Chondrocyte (in vitro differentiated cells): ENCODE results near the gene KLHL22. TPM values are rescaled to one million over a fixed set of nuclear protein-coding genes. Genes with fewer than 3 reads are reported as not detected.
A peak's percentile ranks its signal among the peaks of the same experiment; 100 is the strongest.

Source experiments
- DNase-seq: peaks from one replicate; pipeline ENCODE4 v3.0.0; 2021; ENCODE audit warnings: mixed read lengths, low spot score
- H3K27ac Mint-ChIP-seq: one replicate; pipeline ENCODE4 v1.8.0; 2021; ENCODE audit warnings: mild to moderate bottlenecking, moderate library complexity, mixed read lengths; ENCODE audit not compliant: unreplicated experiment
- H3K27me3 Mint-ChIP-seq: 2 replicates; pipeline ENCODE4 v1.8.0; 2021; ENCODE audit warnings: low read depth, mixed read lengths
- H3K36me3 Mint-ChIP-seq: 2 replicates; pipeline ENCODE4 v1.8.0; 2021; ENCODE audit warnings: low read depth, mixed read lengths
- H3K4me1 Mint-ChIP-seq: 2 replicates; pipeline ENCODE4 v1.8.0; 2021; ENCODE audit warnings: low read depth, mild to moderate bottlenecking, mixed read lengths
- H3K4me3 Mint-ChIP-seq: one replicate; pipeline ENCODE4 v1.8.0; 2021; ENCODE audit warnings: mild to moderate bottlenecking, moderate library complexity, mixed read lengths; ENCODE audit not compliant: unreplicated experiment
- H3K9me3 Mint-ChIP-seq: 2 replicates; pipeline ENCODE4 v1.8.0; 2021; ENCODE audit warnings: low read depth, mixed read lengths
- CTCF ChIP-seq: fragments of 200-600 bp; sonication (generic); IDR thresholded peaks from 2 replicates; pipeline ENCODE4 v1.5.0; 2021; ENCODE audit warnings: antibody characterized with exemption, mild to moderate bottlenecking, moderate library complexity
- total RNA-seq: library from RNA; stranded (reverse); gene quantifications from 3 replicates; pipeline ENCODE4 v1.2.1, GENCODE V29; 2021

The KLHL22 gene
- total RNA-seq, 1 donor from 2014 or later = 37.3 TPM

GRCh38 chr22:20503816-20504215 is 8.2 kb upstream of the KLHL22 start:
- Mint-ChIP-seq H3K36me3 (peaks cover 6% of the 10 kb centered on the region), H3K4me3 (no peak overlapping the region), H3K27me3 (no peaks in the 10 kb centered on the region), H3K27ac (peak overlapping the region; percentile 82), H3K4me1 (peaks cover 28% of the 10 kb centered on the region), H3K9me3 (no peaks in the 10 kb centered on the region)
- no peak for TF ChIP-seq CTCF
- DNase-seq = no peak

GRCh38 chr22:20499769-20500168 is 4.2 kb upstream of the KLHL22 start:
- Mint-ChIP-seq H3K27me3 (no peaks in the 10 kb centered on the region), H3K4me1 (peaks cover 22% of the 10 kb centered on the region), H3K9me3 (no peaks in the 10 kb centered on the region), H3K36me3 (peaks cover 4% of the 10 kb centered on the region), H3K27ac (no peak overlapping the region), H3K4me3 (no peak overlapping the region)
- TF ChIP-seq CTCF = no peak
- DNase-seq = no peak

GRCh38 chr22:20498913-20499312 is 3.3 kb upstream of the KLHL22 start:
- no peak overlapping the region for H3K4me3 Mint-ChIP-seq
- H3K9me3 Mint-ChIP-seq = no peaks in the 10 kb centered on the region
- peaks cover 22% of the 10 kb centered on the region for H3K4me1 Mint-ChIP-seq
- peaks cover 4% of the 10 kb centered on the region for H3K36me3 Mint-ChIP-seq
- TF ChIP-seq CTCF = no peak
- no peaks in the 10 kb centered on the region for H3K27me3 Mint-ChIP-seq
- no peak for DNase-seq
- no peak overlapping the region for H3K27ac Mint-ChIP-seq

- peaks cover 29% of the 10 kb centered on the region for H3K4me1 Mint-ChIP-seq
- no peaks in the 10 kb centered on the region for H3K9me3 Mint-ChIP-seq
- no peak for DNase-seq
- no peak for TF ChIP-seq CTCF
- H3K36me3 Mint-ChIP-seq = peaks cover 4% of the 10 kb centered on the region
- no peak overlapping the region for H3K27ac Mint-ChIP-seq
- H3K27me3 Mint-ChIP-seq = no peaks in the 10 kb centered on the region
- no peak overlapping the region for H3K4me3 Mint-ChIP-seq
Observed at GRCh38 chr22:20497426-20497825, 1.8 kb upstream of the KLHL22 start.

- Mint-ChIP-seq H3K27ac (peak overlapping the region; percentile 98), H3K9me3 (no peaks in the 10 kb centered on the region), H3K36me3 (peaks cover 1% of the 10 kb centered on the region), H3K27me3 (no peaks in the 10 kb centered on the region), H3K4me3 (peak overlapping the region; percentile 90), H3K4me1 (peaks cover 35% of the 10 kb centered on the region)
- DNase-seq = peak; percentile 97
- peak; percentile 93 for TF ChIP-seq CTCF
Observed at GRCh38 chr22:20495861-20496681, 476 bp upstream of the KLHL22 start.
